Mesenchymal stem cell (in vitro differentiated cells and primary cell): ENCODE results near the gene MLF2.

ENCODE experiments used
- DNase-seq: peaks from one replicate; pipeline ENCODE4 v3.0.0-alpha.2; 2013
- H2AFZ ChIP-seq: one replicate; pipeline ENCODE4 v1.6.1; 2013; ENCODE audit warnings: low read depth, mild to moderate bottlenecking, control low read depth, inconsistent platforms, low read length, moderate library complexity
- H2AK5ac ChIP-seq: 2 replicates; pipeline ENCODE4 v1.6.1; 2013; ENCODE audit warnings: low read length, moderate library complexity, mild to moderate bottlenecking, inconsistent platforms; ENCODE audit not compliant: severe bottlenecking
- H2BK120ac ChIP-seq: one replicate; pipeline ENCODE4 v1.6.1; 2013; ENCODE audit warnings: low read depth, mild to moderate bottlenecking, inconsistent platforms, low read length, moderate library complexity
- H2BK12ac ChIP-seq, 2 experiments: one replicate each; pipeline ENCODE4 v1.6.1; 2013; ENCODE audit warnings: inconsistent platforms in 2 of 2, low read length in 2 of 2, mild to moderate bottlenecking in 2 of 2, moderate library complexity in 2 of 2, control low read depth in 1 of 2
- H2BK15ac ChIP-seq: one replicate; pipeline ENCODE4 v1.6.1; 2013; ENCODE audit warnings: mild to moderate bottlenecking, low read depth, inconsistent platforms; ENCODE audit not compliant: poor library complexity, severe bottlenecking
- H2BK5ac ChIP-seq: 2 replicates; pipeline ENCODE4 v1.6.1; 2013; ENCODE audit warnings: low read depth, mild to moderate bottlenecking, low read length, control low read depth, inconsistent platforms; ENCODE audit not compliant: poor library complexity, severe bottlenecking
- H3K14ac ChIP-seq, 2 experiments: one replicate each; pipeline ENCODE4 v1.6.1; 2013; ENCODE audit warnings: inconsistent platforms in 2 of 2, low read length in 2 of 2, control low read depth in 1 of 2, mild to moderate bottlenecking in 1 of 2, moderate library complexity in 1 of 2
- H3K18ac ChIP-seq, 2 experiments: one replicate each; pipeline ENCODE4 v1.6.1; 2013; ENCODE audit warnings: inconsistent platforms in 2 of 2, low read length in 2 of 2, control low read depth in 1 of 2, low read depth in 1 of 2, mild to moderate bottlenecking in 1 of 2
- H3K23ac ChIP-seq, 2 experiments: one replicate each; pipeline ENCODE4 v1.6.1; 2013; ENCODE audit warnings: inconsistent platforms in 2 of 2, low read length in 2 of 2, mild to moderate bottlenecking in 2 of 2, moderate library complexity in 2 of 2, control low read depth in 1 of 2
- H3K27ac ChIP-seq: 2 replicates; pipeline ENCODE4 v1.5.1; 2013; ENCODE audit warnings: mild to moderate bottlenecking, moderate library complexity, low read length, control low read depth, inconsistent platforms; ENCODE audit not compliant: poor library complexity, severe bottlenecking
- H3K27me3 ChIP-seq, 2 experiments: 2 replicates each; pipeline versions ENCODE4 v1.6.1 to v1.7.0; 2013; ENCODE audit warnings: low read length in 2 of 2, mild to moderate bottlenecking in 2 of 2, moderate library complexity in 2 of 2, control low read depth in 1 of 2, inconsistent platforms in 1 of 2; ENCODE audit not compliant: control insufficient read depth in 1 of 2, insufficient read depth in 1 of 2
- H3K36me3 ChIP-seq, 2 experiments: 2 replicates each; pipeline versions ENCODE4 v1.6.1 to v1.7.0; 2013; ENCODE audit warnings: low read length in 2 of 2, control low read depth in 1 of 2, inconsistent platforms in 1 of 2, low read depth in 1 of 2, mild to moderate bottlenecking in 1 of 2; ENCODE audit not compliant: insufficient read depth in 2 of 2, control insufficient read depth in 1 of 2
- H3K4ac ChIP-seq, 2 experiments: one replicate each; pipeline ENCODE4 v1.6.1; 2013; ENCODE audit warnings: inconsistent platforms in 2 of 2, low read length in 2 of 2, mild to moderate bottlenecking in 2 of 2, moderate library complexity in 2 of 2, control low read depth in 1 of 2, low read depth in 1 of 2
- H3K4me1 ChIP-seq: 2 replicates; pipeline ENCODE4 v1.6.1; 2013; ENCODE audit warnings: low read depth, low read length, control low read depth; ENCODE audit not compliant: control insufficient read depth, insufficient read depth
- H3K4me2 ChIP-seq: 2 replicates; pipeline ENCODE4 v1.6.1; 2013; ENCODE audit warnings: low read length, mild to moderate bottlenecking, inconsistent platforms; ENCODE audit not compliant: poor library complexity, severe bottlenecking
- H3K4me3 ChIP-seq, 2 experiments: 2 replicates each; pipeline versions ENCODE4 v1.5.1 to v1.7.0; 2013; ENCODE audit warnings: low read length in 2 of 2, mild to moderate bottlenecking in 2 of 2, control low read depth in 1 of 2, low read depth in 1 of 2; ENCODE audit not compliant: insufficient read depth in 1 of 2
- H3K79me1 ChIP-seq: replicated peaks from 2 replicates; pipeline ENCODE4 v1.6.1; 2013; ENCODE audit warnings: mild to moderate bottlenecking, control low read depth, low read length, inconsistent platforms; ENCODE audit not compliant: poor library complexity, severe bottlenecking
- H3K9ac ChIP-seq: 2 replicates; pipeline ENCODE4 v1.7.0; 2013; ENCODE audit warnings: mild to moderate bottlenecking, low read length, moderate library complexity
- H3K9me3 ChIP-seq: 2 replicates; pipeline ENCODE4 v1.7.0; 2013; ENCODE audit warnings: mild to moderate bottlenecking, low read length; ENCODE audit not compliant: control insufficient read depth
- H4K8ac ChIP-seq: one replicate; pipeline ENCODE4 v1.6.1; 2013; ENCODE audit warnings: inconsistent platforms, mild to moderate bottlenecking, low read length, moderate library complexity
- H4K91ac ChIP-seq: one replicate; pipeline ENCODE4 v1.6.1; 2013; ENCODE audit warnings: mild to moderate bottlenecking, low read length, inconsistent platforms
- WGBS: methylation state at CpG from one replicate; pipeline ENCODE4 v1.1.7; 2013; ENCODE audit warnings: mixed read lengths; 5-methylcytosine and 5-hydroxymethylcytosine counted together

Gene MLF2

DNA sequence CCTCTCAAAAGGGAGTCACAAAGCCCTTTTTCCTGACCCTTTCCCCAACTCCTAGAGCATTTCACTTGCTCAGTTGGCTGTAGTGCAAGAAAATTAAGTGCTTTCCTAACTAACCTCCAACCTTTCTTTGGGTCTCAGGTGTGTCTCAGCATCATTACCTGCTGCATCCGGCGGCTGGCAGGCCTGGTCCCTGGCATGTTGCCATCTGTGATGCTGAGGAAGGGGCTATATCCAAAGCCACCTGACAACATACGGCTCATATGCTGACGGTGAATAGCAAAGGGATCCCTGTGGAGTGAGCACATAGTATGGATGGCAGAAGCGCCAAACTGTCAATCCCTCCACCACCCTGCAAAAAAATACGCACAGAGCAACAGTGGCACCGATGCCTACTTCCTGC, 1.2 kb downstream of the MLF2 start:
- Histone ChIP-seq H4K8ac (peak overlapping the region; percentile 40), H3K36me3 (peaks cover 45 to 53% of the 10 kb centered on the region in 2 experiments), H3K27ac (peak overlapping the region; percentile 0), H2BK5ac (no peak overlapping the region), H2BK15ac (no peak overlapping the region), H2AK5ac (no peak overlapping the region), H2AFZ (no peak overlapping the region), H3K79me1 (peaks cover 24% of the 10 kb centered on the region), H2BK12ac (peak overlapping the region in 1 of 2 experiments; percentile 37), H3K18ac (peak overlapping the region in 1 of 2 experiments; percentile 42), H2BK120ac (no peak overlapping the region), H4K91ac (no peak overlapping the region), H3K9me3 (no peaks in the 10 kb centered on the region), H3K4ac (no peak overlapping the region), H3K23ac (no peak overlapping the region), H3K4me2 (peak overlapping the region; percentile 58), H3K4me1 (peaks cover 8% of the 10 kb centered on the region), H3K27me3 (no peaks in the 10 kb centered on the region), H3K9ac (peak overlapping the region; percentile 98), H3K4me3 (peak overlapping the region; percentile 89 to 92), H3K14ac (no peak overlapping the region)
- DNase-seq: no peak
- WGBS: 97% methylated on average over 7 of the region's 7 CpGs

DNA sequence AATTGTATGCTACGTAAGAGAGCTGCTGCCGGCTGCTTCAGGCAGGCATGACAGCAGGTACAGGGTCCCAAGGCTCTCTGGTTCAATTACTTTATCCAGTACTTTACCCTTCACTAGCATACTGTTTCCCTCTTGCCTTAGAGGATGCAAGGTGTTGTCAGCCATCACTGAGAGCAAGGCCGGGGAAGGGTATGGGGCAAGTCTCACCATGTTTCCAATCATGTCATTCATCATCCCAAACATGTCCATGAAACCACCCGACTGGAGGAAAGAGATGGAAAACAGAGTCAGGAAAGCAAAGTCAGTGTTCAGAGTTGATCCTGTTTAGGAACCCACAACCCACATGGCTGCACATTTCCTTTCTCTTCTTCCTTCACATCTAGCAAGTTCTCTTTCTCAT, 2.4 kb downstream of the MLF2 start:
- no peak overlapping the region for H3K18ac ChIP-seq
- peaks cover 8% of the 10 kb centered on the region for H3K4me1 ChIP-seq
- H3K4me2 ChIP-seq: no peak overlapping the region
- no peak overlapping the region for H3K23ac ChIP-seq
- H3K27me3 ChIP-seq: no peaks in the 10 kb centered on the region
- H3K79me1 ChIP-seq: peaks cover 24% of the 10 kb centered on the region
- no peak overlapping the region for H2AFZ ChIP-seq
- peak overlapping the region; percentile 98 for H3K9ac ChIP-seq
- H3K14ac ChIP-seq: no peak overlapping the region
- peaks cover 57 to 64% of the 10 kb centered on the region in 2 experiments for H3K36me3 ChIP-seq
- H3K9me3 ChIP-seq: no peaks in the 10 kb centered on the region
- H3K4ac ChIP-seq: peak overlapping the region in 1 of 2 experiments; percentile 25
- 95% methylated on average over 4 of the region's 4 CpGs for WGBS
- H2BK15ac ChIP-seq: no peak overlapping the region
- no peak overlapping the region for H3K4me3 ChIP-seq
- no peak for DNase-seq
- no peak overlapping the region for H2BK5ac ChIP-seq
- no peak overlapping the region for H2BK12ac ChIP-seq
- H3K27ac ChIP-seq: no peak overlapping the region
- H4K8ac ChIP-seq: no peak overlapping the region
- no peak overlapping the region for H4K91ac ChIP-seq
- no peak overlapping the region for H2AK5ac ChIP-seq
- H2BK120ac ChIP-seq: no peak overlapping the region

DNA sequence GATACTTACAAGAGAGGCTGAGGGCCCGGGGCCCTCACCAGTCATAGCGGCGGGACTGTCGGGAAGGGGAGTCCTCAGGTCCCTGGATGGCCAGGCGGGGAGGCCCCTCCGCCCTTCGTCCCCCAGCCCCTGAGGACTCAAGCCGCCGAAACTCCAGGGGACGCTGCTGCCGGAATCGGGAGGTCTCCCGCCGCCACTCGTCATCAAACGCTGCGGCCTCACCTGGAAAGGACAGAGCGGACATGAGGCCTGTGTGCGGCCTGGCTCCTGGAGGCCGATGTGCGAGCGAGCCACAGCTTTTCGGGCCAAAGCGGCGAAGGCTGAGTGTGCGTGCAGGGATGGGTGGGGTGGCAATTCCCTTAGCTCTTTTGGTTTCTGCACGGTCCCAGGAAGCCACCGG, 4.2 kb downstream of the MLF2 start:
- no peak for DNase-seq
- no peak overlapping the region for H2AK5ac ChIP-seq
- no peak overlapping the region for H2BK12ac ChIP-seq
- H3K23ac ChIP-seq: no peak overlapping the region
- H3K27ac ChIP-seq: no peak overlapping the region
- H3K4ac ChIP-seq: no peak overlapping the region
- H4K8ac ChIP-seq: no peak overlapping the region
- H2AFZ ChIP-seq: no peak overlapping the region
- H3K4me2 ChIP-seq: no peak overlapping the region
- H4K91ac ChIP-seq: peak overlapping the region; percentile 58
- WGBS: 96% methylated on average over 27 of the region's 28 CpGs
- H3K4me1 ChIP-seq: peaks cover 4% of the 10 kb centered on the region
- peaks cover 24% of the 10 kb centered on the region for H3K79me1 ChIP-seq
- no peak overlapping the region for H3K4me3 ChIP-seq
- H3K9me3 ChIP-seq: no peaks in the 10 kb centered on the region
- no peak overlapping the region for H2BK5ac ChIP-seq
- H3K18ac ChIP-seq: no peak overlapping the region
- H3K36me3 ChIP-seq: peaks cover 66 to 71% of the 10 kb centered on the region in 2 experiments
- H3K27me3 ChIP-seq: no peaks in the 10 kb centered on the region
- no peak overlapping the region for H2BK120ac ChIP-seq
- no peak overlapping the region for H3K14ac ChIP-seq
- H2BK15ac ChIP-seq: no peak overlapping the region
- no peak overlapping the region for H3K9ac ChIP-seq

DNA sequence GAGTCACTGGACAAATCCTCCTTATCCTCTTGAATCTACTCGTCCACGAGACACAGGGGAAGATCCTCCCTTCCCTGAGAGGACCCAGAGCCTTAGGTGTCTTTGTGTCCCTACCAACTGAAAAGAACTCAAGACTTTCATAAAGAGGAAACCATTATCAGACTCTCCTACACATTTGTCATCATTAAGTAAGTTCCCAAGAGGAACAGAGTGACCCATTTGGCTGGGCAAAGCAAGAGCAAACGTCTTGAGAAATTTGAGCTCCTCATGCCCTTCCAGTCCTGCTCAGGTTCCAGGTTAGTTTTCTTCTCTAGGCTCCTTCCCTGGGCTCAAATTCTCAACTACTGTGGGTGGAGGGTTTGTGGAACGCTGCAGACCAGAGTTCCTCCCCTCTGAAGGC, 5.7 kb downstream of the MLF2 start:
- Histone ChIP-seq H2BK5ac (no peak overlapping the region), H3K4me3 (no peak overlapping the region), H2BK15ac (no peak overlapping the region), H3K27ac (no peak overlapping the region), H3K9me3 (no peaks in the 10 kb centered on the region), H3K14ac (no peak overlapping the region), H3K4me2 (no peak overlapping the region), H2AFZ (no peak overlapping the region), H2BK12ac (no peak overlapping the region), H4K8ac (no peak overlapping the region), H3K27me3 (no peaks in the 10 kb centered on the region), H3K9ac (peak overlapping the region; percentile 6), H3K4me1 (peaks cover 4% of the 10 kb centered on the region), H3K23ac (no peak overlapping the region), H2BK120ac (no peak overlapping the region), H3K36me3 (peaks cover 66 to 71% of the 10 kb centered on the region in 2 experiments), H4K91ac (no peak overlapping the region), H2AK5ac (no peak overlapping the region), H3K4ac (no peak overlapping the region), H3K79me1 (peaks cover 24% of the 10 kb centered on the region), H3K18ac (no peak overlapping the region)
- no peak for DNase-seq
- WGBS: 93% methylated on average over 4 of the region's 4 CpGs
